Cardiac muscle cell (in vitro differentiated cells and primary cell): ENCODE results near the gene DOK6. TPM values are rescaled to one million over a fixed set of nuclear protein-coding genes. Genes with fewer than 3 reads are reported as not detected.
"Not testable (repeated sequence)": the region's sequence is repeated elsewhere in the genome, so short reads cannot be mapped to it uniquely, and the experiment has no call there.

ENCODE experiments used
- DNase-seq, 2 donors: peaks; one replicate each; pipeline versions ENCODE4 v3.0.0 to v3.0.0-alpha.2; 2010 to 2017; ENCODE audit warnings: low read depth in 1 of 2, low spot score in 1 of 2
- H3K27ac ChIP-seq: fragments of 200-600 bp; sonication (generic); 2 replicates; pipeline ENCODE4 v1.5.1; 2016
- H3K27me3 ChIP-seq: fragments of 200-600 bp; sonication (generic); 2 replicates; pipeline ENCODE4 v1.6.0; 2016; ENCODE audit warnings: control low read depth
- H3K36me3 ChIP-seq: fragments of 200-600 bp; sonication (generic); 2 replicates; pipeline ENCODE4 v1.5.1; 2016; ENCODE audit warnings: control low read depth
- H3K4me1 ChIP-seq: fragments of 200-600 bp; sonication (generic); 2 replicates; pipeline ENCODE4 v1.8.1; 2017; ENCODE audit warnings: low read depth, mild to moderate bottlenecking, mixed run types
- H3K4me3 ChIP-seq: fragments of 200-600 bp; sonication (generic); 2 replicates; pipeline ENCODE4 v1.5.1; 2016; ENCODE audit warnings: mild to moderate bottlenecking
- H3K9me3 ChIP-seq: fragments of 200-600 bp; sonication (generic); 2 replicates; pipeline ENCODE4 v1.5.1; 2017; ENCODE audit warnings: low read depth, mild to moderate bottlenecking, control low read depth
- CTCF ChIP-seq: IDR thresholded peaks from 2 replicates; pipeline ENCODE4 v1.5.1; 2012; ENCODE audit warnings: low read depth, mild to moderate bottlenecking, low read length
- polyA plus RNA-seq: library from polyadenylated mRNA; unstranded; fragments of >200 nt; fragmentation: Nextera tagmentation; extraction: Ambion mirVana; gene quantifications from 2 replicates; pipeline ENCODE4 v1.2.1, GENCODE V29; 2016
- total RNA-seq: library from RNA; depleted of rRNA; stranded (reverse); fragments of >200 nt; gene quantifications from 2 replicates; pipeline ENCODE4 v1.2.3, GENCODE V29; 2016

The DOK6 gene
- total and polyA plus RNA-seq, 2 experiments from 2014 or later = 13.2 to 13.9 TPM

- Histone ChIP-seq H3K36me3 (no peaks in the 10 kb centered on the region), H3K4me1 (peaks cover 15% of the 10 kb centered on the region), H3K27ac (no peak overlapping the region), H3K9me3 (no peaks in the 10 kb centered on the region), H3K27me3 (no peaks in the 10 kb centered on the region), H3K4me3 (no peak overlapping the region)
- no peak for TF ChIP-seq CTCF
- DNase-seq = no peak
Measured at GRCh38 chr18:69658685-69659084, 258.0 kb downstream of the DOK6 start.

GRCh38 chr18:69659142-69659651 is 258.5 kb downstream of the DOK6 start:
- H3K4me1 ChIP-seq = peaks cover 21% of the 10 kb centered on the region
- no peaks in the 10 kb centered on the region for H3K9me3 ChIP-seq
- TF ChIP-seq CTCF = no peak
- H3K27ac ChIP-seq = no peak overlapping the region
- no peak for DNase-seq
- H3K36me3 ChIP-seq = no peaks in the 10 kb centered on the region
- no peaks in the 10 kb centered on the region for H3K27me3 ChIP-seq
- H3K4me3 ChIP-seq = no peak overlapping the region

GRCh38 chr18:69662090-69662489 is 261.4 kb downstream of the DOK6 start:
- peaks cover 22% of the 10 kb centered on the region for H3K4me1 ChIP-seq

GRCh38 chr18:69664399-69664798 is 263.7 kb downstream of the DOK6 start:
- Histone ChIP-seq H3K27ac (no peak overlapping the region), H3K4me3 (no peak overlapping the region), H3K36me3 (no peaks in the 10 kb centered on the region), H3K4me1 (peaks cover 20% of the 10 kb centered on the region), H3K9me3 (no peaks in the 10 kb centered on the region), H3K27me3 (no peaks in the 10 kb centered on the region)
- no peak for TF ChIP-seq CTCF
- DNase-seq = no peak

More at GRCh38 chr18:69662090-69662489, 261.4 kb downstream of the DOK6 start:
- H3K4me3 ChIP-seq, H3K9me3 ChIP-seq, H3K36me3 ChIP-seq, DNase-seq, H3K27me3 ChIP-seq, H3K27ac ChIP-seq: not testable (repeated sequence)

GRCh38 chr18:69674292-69674877 is 273.7 kb downstream of the DOK6 start:
- no peak for DNase-seq
- no peak overlapping the region for H3K27ac ChIP-seq
- no peak overlapping the region for H3K4me3 ChIP-seq
- no peak for TF ChIP-seq CTCF
- H3K9me3 ChIP-seq = no peaks in the 10 kb centered on the region
- H3K4me1 ChIP-seq = peaks cover 6% of the 10 kb centered on the region
- no peaks in the 10 kb centered on the region for H3K36me3 ChIP-seq
- H3K27me3 ChIP-seq = no peaks in the 10 kb centered on the region

- no peak for TF ChIP-seq CTCF
Measured at GRCh38 chr18:69674966-69675365, 274.3 kb downstream of the DOK6 start.

More at GRCh38 chr18:69674966-69675365, 274.3 kb downstream of the DOK6 start:
- Histone ChIP-seq H3K27me3 (no peaks in the 10 kb centered on the region), H3K9me3 (no peaks in the 10 kb centered on the region), H3K4me3 (no peak overlapping the region), H3K36me3 (no peaks in the 10 kb centered on the region), H3K27ac (no peak overlapping the region), H3K4me1 (peaks cover 6% of the 10 kb centered on the region)
- no peak for DNase-seq
